ENCODE results near the gene TNFRSF1A. TPM values are rescaled to one million over a fixed set of nuclear protein-coding genes. Genes with fewer than 3 reads are reported as not detected.
A peak's percentile ranks its signal among the peaks of the same experiment; 100 is the strongest.

TNFRSF1A gene
- total and polyA plus RNA-seq, 9 of the 15 experiments (the other 6 are each of a cell fraction or from before 2014, with no cell fraction given): 0.76 to 43.5 (median 30.0) TPM

DNA sequence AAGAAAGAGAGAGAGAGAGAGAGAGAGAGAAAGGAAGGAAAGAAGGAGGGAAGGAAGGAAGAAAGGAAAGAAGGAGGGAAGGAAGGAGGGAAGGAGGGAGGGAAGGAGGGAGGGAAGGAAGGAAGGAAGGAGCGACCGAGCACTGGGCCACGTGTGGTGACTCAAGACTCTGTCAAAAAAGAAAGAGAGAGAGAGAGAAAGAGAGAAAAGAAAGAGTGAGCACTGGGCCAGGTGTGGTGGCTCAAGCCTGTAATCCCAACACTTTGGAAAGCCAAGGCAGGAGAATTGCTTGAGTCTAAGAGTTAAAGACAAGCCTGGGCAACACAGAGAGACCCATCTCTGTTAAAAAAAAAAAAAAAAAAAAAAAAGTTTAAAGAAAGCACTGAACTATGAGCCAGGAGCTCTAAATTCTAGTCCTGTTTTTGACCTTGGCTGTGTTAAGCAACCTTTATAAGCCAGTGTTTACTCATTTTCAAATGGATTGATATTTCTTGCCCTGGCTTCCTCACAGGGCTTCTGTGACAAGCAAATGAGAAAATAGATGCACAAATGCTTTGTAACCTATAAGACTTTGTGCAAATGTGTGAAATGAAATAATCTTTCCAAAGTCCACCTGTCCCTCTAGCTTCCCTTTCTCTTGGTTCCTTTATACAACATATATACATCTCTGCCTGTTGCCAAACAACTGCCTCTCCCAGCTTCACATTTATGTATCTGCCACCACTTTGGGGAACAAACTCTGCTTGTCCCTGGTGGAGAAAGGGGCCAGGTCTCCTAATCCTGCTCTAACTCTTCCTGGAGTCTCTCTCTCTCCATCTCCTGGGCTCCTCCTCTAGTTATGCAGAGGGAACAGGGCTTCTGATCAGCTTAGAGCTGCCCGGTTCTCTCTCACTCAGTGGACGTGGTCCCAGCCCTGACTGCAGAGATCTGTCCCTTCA lies 47.5 kb downstream of the TNFRSF1A start:
- ChIA-PET POLR2A (interaction anchor here (1.1 kb wide), 1 partner anchor 298 kb away, joined by 4 read pairs; no protein-coding TSS in a partner anchor), CTCF (ENCODE audit: low intra/inter-chr PET ratio) (no interaction called here)
- Histone ChIP-seq H3K79me2 (ENCODE audit: control insufficient read depth, insufficient read depth, low read length) (no peaks in the 10 kb centered on the region), H3K4me2 (ENCODE audit: insufficient read depth, low read length) (no peak overlapping the region), H3K27me3 (ENCODE audit: control insufficient read depth in 2 of 2, insufficient read depth in 2 of 2, low read length in 2 of 2) (no peaks in the 10 kb centered on the region), H3K9me1 (ENCODE audit: control insufficient read depth, insufficient read depth, low read length) (no peaks in the 10 kb centered on the region), H2AFZ (ENCODE audit: low read depth, low read length) (no peak overlapping the region; the same call in 1 of the 2 replicates), H4K20me1 (replicated peaks; ENCODE audit: control insufficient read depth, insufficient read depth, low read length) (no peaks in the 10 kb centered on the region), H3K27ac (ENCODE audit: extremely low read depth, low read depth, low read length) (no peak overlapping the region), H3K4me1 (replicated peaks in 1 of 2; ENCODE audit: control insufficient read depth in 2 of 2, insufficient read depth in 2 of 2, low read length in 2 of 2) (peaks cover 9% of the 10 kb centered on the region in 2 experiments; a peak in 4 of 5 replicates), H3K36me3 (ENCODE audit: control insufficient read depth, insufficient read depth, low read length) (no peaks in the 10 kb centered on the region), H3K4me3 (no peak overlapping the region), H3K9ac (ENCODE audit: insufficient read depth in 1 of 2, low read depth in 2 of 2, low read length in 2 of 2) (peak overlapping the region in 1 of 2 experiments; percentile 68; a peak in 1 of 4 replicates), H3K9me3 (replicated peaks; ENCODE audit: control insufficient read depth, insufficient read depth, low read depth, low read length) (no peaks in the 10 kb centered on the region)
- intact Hi-C loops (cut with micrococcal nuclease): no loop called here
- TF ChIP-seq, protein P1, sequence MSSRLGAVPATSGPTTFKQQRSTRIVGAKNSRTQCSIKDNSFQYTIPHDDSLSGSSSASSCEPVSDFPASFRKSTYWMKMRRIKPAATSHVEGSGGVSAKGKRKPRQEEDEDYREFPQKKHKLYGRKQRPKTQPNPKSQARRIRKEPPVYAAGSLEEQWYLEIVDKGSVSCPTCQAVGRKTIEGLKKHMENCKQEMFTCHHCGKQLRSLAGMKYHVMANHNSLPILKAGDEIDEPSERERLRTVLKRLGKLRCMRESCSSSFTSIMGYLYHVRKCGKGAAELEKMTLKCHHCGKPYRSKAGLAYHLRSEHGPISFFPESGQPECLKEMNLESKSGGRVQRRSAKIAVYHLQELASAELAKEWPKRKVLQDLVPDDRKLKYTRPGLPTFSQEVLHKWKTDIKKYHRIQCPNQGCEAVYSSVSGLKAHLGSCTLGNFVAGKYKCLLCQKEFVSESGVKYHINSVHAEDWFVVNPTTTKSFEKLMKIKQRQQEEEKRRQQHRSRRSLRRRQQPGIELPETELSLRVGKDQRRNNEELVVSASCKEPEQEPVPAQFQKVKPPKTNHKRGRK (tag; IDR thresholded peaks at IDR 0.05): 0 out of 2 replicates have a peak, but pooled peaks have one; percentile 37
- no peak for TF ChIP-seq CEBPG (CRISPR knock-in tag; IDR thresholded peaks at IDR 0.05)
- TF ChIP-seq CEBPG (tag; conservative IDR thresholded peaks at IDR 0.05 in 1 of 2, IDR thresholded peaks at IDR 0.05 in 1 of 2): no peak
- no peak for TF ChIP-seq RBBP5 (IDR thresholded peaks at IDR 0.05; ENCODE audit: borderline replicate concordance, insufficient read depth, low read length, poor library complexity, severe bottlenecking)
- 17% methylated on average over 3 of the region's 5 CpGs for WGBS (ENCODE audit: insufficient coverage, low coverage, missing lambda C conversion rate)
- FAIRE-seq: no peak
- no peak for DNase-seq (ENCODE audit: extremely low read depth in 1 of 4, low spot score in 3 of 4)
- no TSS peak for BruUV-seq (replicated peaks)
- ATAC-seq: peak; percentile 40
- in situ Hi-C loops (cut with MboI): no loop called here

All from K562 (cell line).